ENCODE results near the gene DDRGK1. TPM values are rescaled to one million over a fixed set of nuclear protein-coding genes. Genes with fewer than 3 reads are reported as not detected.

The DDRGK1 gene
- total and polyA plus RNA-seq, 2 of the 4 experiments (the other 2 are of a cell fraction): 12.2 to 29.6 TPM

- ChIA-PET CTCF (no interaction called here), POLR2A (ENCODE audit: unreplicated experiment) (interaction anchor here (0.5 kb wide), 1 partner anchor 20 kb away, joined by 3 read pairs; no protein-coding TSS in a partner anchor)
- no peak overlapping the region for H3K4me3 ChIP-seq (ENCODE audit: insufficient read depth, low read depth, low read length)
- no peak overlapping the region for H3K4me2 ChIP-seq (ENCODE audit: low read depth, low read length)
- H3K14ac ChIP-seq (replicated peaks; ENCODE audit: low read depth, low read length): no peak overlapping the region
- H4K5ac ChIP-seq (ENCODE audit: low read depth, low read length): no peak overlapping the region
- dilution Hi-C loops (cut with HindIII; ENCODE audit: low sequenced_read_pairs, unreplicated experiment): no loop called here
- no peaks in the 10 kb centered on the region for H3K27me3 ChIP-seq (ENCODE audit: control insufficient read depth, insufficient read depth, low read length)
- no peak overlapping the region for H2BK5ac ChIP-seq (ENCODE audit: low read depth, low read length, poor library complexity, severe bottlenecking)
- WGBS, 2 experiments (ENCODE audit: extremely low coverage in 2 of 2, insufficient read length in 1 of 2): 96% methylated on average over 11 of the region's 14 CpGs; no CpG with 5 or more reads in 1 of the 2 experiments
- H4K20me1 ChIP-seq (ENCODE audit: insufficient read depth, low read length): no peaks in the 10 kb centered on the region
- H3K36me3 ChIP-seq (ENCODE audit: control insufficient read depth, insufficient read depth, low read length): peaks cover 14% of the 10 kb centered on the region
- no peaks in the 10 kb centered on the region for H3K4me1 ChIP-seq (ENCODE audit: control insufficient read depth, insufficient read depth, low read length)
- H2AK5ac ChIP-seq (ENCODE audit: low read depth, low read length): no peak overlapping the region
- no peaks in the 10 kb centered on the region for H3K9me3 ChIP-seq (ENCODE audit: control insufficient read depth, insufficient read depth, low read length)
- no peaks in the 10 kb centered on the region for H3K9me1 ChIP-seq (ENCODE audit: insufficient read depth, low read length)
- no peak overlapping the region for H2AFZ ChIP-seq (replicated peaks; ENCODE audit: low read length, poor library complexity)
- no peak overlapping the region for H3K9ac ChIP-seq (ENCODE audit: low read depth, low read length)
- no peak overlapping the region for H3K56ac ChIP-seq (ENCODE audit: extremely low read depth, insufficient read depth, low read length)
- H3K79me1 ChIP-seq (ENCODE audit: low read depth in 1 of 2, low read length in 2 of 2): no peaks in the 10 kb centered on the region
- no peak overlapping the region for H3K27ac ChIP-seq (ENCODE audit: insufficient read depth, low read length)
- DNase-seq (no peak), ATAC-seq (ENCODE audit: low read depth) (no peak)
- TF ChIP-seq USF2 (IDR thresholded peaks at IDR 0.05; ENCODE audit: low read depth, low read length) (no peak), RFX5 (IDR thresholded peaks at IDR 0.05; ENCODE audit: low read depth, low read length) (no peak), BHLHE40 (IDR thresholded peaks at IDR 0.05; ENCODE audit: low read depth, low read length) (no peak), CEBPB (IDR thresholded peaks at IDR 0.05; ENCODE audit: low read depth, low read length) (no peak), MAFK (IDR thresholded peaks at IDR 0.05; ENCODE audit: low read depth, low read length) (no peak), MAZ (IDR thresholded peaks at IDR 0.05; ENCODE audit: borderline replicate concordance, low read depth, low read length) (no peak), SMC3 (IDR thresholded peaks at IDR 0.05; ENCODE audit: low read depth, low read length) (no peak), RAD21 (IDR thresholded peaks at IDR 0.05; ENCODE audit: low read length) (no peak), FOS (IDR thresholded peaks at IDR 0.05; ENCODE audit: low read depth, low read length) (no peak), RCOR1 (IDR thresholded peaks at IDR 0.05; ENCODE audit: insufficient replicate concordance, low read length) (no peak), CHD1 (IDR thresholded peaks at IDR 0.05; ENCODE audit: low read depth, low read length) (no peak), NFE2L2 (IDR thresholded peaks at IDR 0.05; ENCODE audit: low read depth, low read length) (no peak), MXI1 (IDR thresholded peaks at IDR 0.05; ENCODE audit: borderline replicate concordance, low read depth, low read length) (no peak), POLR2A (IDR thresholded peaks at IDR 0.05; ENCODE audit: low read depth, low read length) (no peak)
- TF ChIP-seq, protein P1, sequence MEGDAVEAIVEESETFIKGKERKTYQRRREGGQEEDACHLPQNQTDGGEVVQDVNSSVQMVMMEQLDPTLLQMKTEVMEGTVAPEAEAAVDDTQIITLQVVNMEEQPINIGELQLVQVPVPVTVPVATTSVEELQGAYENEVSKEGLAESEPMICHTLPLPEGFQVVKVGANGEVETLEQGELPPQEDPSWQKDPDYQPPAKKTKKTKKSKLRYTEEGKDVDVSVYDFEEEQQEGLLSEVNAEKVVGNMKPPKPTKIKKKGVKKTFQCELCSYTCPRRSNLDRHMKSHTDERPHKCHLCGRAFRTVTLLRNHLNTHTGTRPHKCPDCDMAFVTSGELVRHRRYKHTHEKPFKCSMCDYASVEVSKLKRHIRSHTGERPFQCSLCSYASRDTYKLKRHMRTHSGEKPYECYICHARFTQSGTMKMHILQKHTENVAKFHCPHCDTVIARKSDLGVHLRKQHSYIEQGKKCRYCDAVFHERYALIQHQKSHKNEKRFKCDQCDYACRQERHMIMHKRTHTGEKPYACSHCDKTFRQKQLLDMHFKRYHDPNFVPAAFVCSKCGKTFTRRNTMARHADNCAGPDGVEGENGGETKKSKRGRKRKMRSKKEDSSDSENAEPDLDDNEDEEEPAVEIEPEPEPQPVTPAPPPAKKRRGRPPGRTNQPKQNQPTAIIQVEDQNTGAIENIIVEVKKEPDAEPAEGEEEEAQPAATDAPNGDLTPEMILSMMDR (conservative IDR thresholded peaks at IDR 0.05; ENCODE audit: low read depth, low read length): no peak
- TF ChIP-seq, protein P2, sequence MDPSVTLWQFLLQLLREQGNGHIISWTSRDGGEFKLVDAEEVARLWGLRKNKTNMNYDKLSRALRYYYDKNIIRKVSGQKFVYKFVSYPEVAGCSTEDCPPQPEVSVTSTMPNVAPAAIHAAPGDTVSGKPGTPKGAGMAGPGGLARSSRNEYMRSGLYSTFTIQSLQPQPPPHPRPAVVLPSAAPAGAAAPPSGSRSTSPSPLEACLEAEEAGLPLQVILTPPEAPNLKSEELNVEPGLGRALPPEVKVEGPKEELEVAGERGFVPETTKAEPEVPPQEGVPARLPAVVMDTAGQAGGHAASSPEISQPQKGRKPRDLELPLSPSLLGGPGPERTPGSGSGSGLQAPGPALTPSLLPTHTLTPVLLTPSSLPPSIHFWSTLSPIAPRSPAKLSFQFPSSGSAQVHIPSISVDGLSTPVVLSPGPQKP (IDR thresholded peaks at IDR 0.05; ENCODE audit: borderline replicate concordance, low read depth, low read length): no peak
- no peak overlapping the region for H3K23ac ChIP-seq (ENCODE audit: low read depth, low read length)
- H2BK15ac ChIP-seq (ENCODE audit: low read depth, low read length): no peak overlapping the region
- no peak overlapping the region for H2BK120ac ChIP-seq (ENCODE audit: low read depth, low read length)
- in situ Hi-C loops (cut with MboI; ENCODE audit: low sequenced_read_pairs): no loop called here
- BruUV-seq (replicated peaks): no TSS peak
- H2AK9ac ChIP-seq (replicated peaks; ENCODE audit: low read depth, low read length, poor library complexity): no peak overlapping the region
- H2BK20ac ChIP-seq (ENCODE audit: low read depth, low read length): no peak overlapping the region
- intact Hi-C loops (cut with micrococcal nuclease): no loop called here
- no peak overlapping the region for H3K4ac ChIP-seq (ENCODE audit: low read depth, low read length)
- no peak overlapping the region for H3K18ac ChIP-seq (ENCODE audit: low read depth, low read length)
- H4K8ac ChIP-seq (ENCODE audit: low read depth in 2 of 2, low read length in 2 of 2): no peak overlapping the region
- no peak overlapping the region for H4K91ac ChIP-seq (ENCODE audit: insufficient read depth, low read depth, low read length)
These were observed 22.4 kb upstream of the DDRGK1 start for GRCh38 chr20:3226864-3227263.

All from IMR-90 (cell line).